ENCODE results near the gene ZNF22. TPM values are rescaled to one million over a fixed set of nuclear protein-coding genes. Genes with fewer than 3 reads are reported as not detected.

ZNF22 gene
- total RNA-seq = 12.6 TPM
- long read RNA-seq, transcript ZNF22-201 (2 exons, 2,551 nt) = major isoform, 16 of 17 reads
- long read RNA-seq, partial matches to known transcripts = 0 of 17 reads
- long read RNA-seq, other reads (novel, unspliced or antisense) = 1 of 17 reads

DNA sequence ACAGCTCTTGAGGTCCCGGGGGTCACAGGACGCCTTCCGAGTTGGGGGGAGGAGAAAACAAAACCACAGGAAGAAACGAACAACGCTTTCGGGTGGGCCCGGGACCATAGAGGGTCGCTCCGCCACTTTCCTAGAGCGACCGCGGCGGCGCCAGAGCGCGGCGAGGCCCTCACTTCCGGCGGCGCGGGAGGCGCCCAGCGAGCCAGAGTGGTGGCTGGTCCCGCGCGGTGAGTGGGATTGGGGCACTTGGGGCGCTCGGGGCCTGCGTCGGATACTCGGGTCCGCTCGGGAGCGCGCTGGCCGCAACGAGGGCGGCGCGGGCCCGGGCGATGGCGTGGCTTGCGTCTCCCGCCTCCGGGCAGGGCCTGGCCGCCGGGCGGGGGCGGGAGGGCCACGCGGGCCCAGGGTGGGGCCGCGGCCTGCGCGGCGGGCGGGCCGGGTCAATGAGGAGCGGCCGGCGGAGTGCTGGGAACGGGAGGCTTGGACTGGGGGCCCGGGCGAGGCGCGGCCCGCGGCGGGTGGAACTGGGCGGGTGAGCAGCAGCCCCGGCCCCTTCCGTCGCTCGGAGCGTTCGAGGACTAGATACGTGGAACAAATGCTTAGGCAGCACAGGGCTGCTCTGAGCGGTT lies at the start of gene ZNF22:
ZNF22 (plus strand) TSS at position 172 of the 629 bp plus-strand sequence. CDS start 2,446 bp downstream, outside the sequence.
- intact Hi-C loops (cut with micrococcal nuclease) = no loop called here
- peak; percentile 68 for ATAC-seq
- DNase-seq = peak; percentile 85

DNA sequence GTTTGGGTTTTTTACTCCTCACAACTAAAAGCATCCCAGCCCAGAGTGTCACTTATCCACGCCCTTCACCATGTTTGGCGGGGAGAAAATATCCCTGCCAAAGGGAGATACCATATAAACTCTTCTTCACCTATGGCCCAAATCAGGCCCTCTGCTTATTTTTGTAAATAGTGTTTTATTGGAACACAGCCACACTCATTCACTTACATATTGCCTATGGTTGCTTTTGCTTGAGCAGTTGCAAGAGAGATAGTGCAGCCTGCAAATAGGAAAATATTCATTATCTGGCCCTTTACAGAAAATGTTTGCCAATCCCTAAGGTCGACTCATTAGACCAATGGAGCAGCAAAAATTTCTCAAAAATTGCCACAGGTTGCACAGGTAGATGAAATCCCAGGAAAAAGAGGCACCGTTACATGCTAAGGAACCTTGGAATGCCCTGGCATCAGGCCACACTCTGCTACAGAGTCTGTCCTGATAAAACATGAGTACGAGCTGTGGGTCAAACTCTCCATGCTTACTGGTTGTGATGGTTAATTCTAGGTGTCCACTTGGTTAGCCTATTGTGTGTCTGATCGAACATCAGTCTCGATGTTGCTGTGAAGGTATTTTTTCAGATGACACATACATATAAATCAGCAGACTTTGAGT lies 49.0 kb upstream of the ZNF22 start:
- no peak for ATAC-seq
- no peak for DNase-seq
- intact Hi-C loops (cut with micrococcal nuclease) = no loop called here

DNA sequence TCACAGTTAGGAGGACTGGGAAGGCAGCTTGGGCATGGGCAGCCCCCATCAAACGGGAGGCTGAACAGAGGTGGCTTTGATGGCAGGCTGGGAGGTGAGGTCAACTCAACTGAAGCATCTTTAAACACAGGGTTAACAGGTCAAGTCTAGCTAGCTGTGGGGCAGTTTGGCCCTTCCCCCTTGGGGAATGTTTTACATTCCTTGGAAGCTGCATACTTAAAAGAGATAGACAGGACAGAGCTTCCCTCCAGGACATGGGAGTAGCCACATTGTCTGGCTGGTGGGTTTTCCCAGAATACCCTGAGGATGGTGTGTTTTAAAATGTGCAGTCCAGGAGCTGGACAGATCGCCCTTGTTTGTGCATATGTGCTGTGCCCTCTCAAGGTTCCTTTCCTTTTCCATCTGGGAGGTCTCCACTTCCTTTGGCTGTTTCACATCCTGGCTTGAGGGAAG lies 47.9 kb upstream of the ZNF22 start:
- ATAC-seq = no peak
- DNase-seq = no peak
- intact Hi-C loops (cut with micrococcal nuclease) = no loop called here

- no peak for ATAC-seq
- intact Hi-C loops (cut with micrococcal nuclease) = no loop called here
- DNase-seq = no peak
Measured at GRCh38 chr10:44954042-44954441, 46.7 kb upstream of the ZNF22 start.

- intact Hi-C loops (cut with micrococcal nuclease) = no loop called here
- ATAC-seq (no peak), DNase-seq (no peak)
Measured at GRCh38 chr10:44954962-44955361, 45.8 kb upstream of the ZNF22 start.

DNA sequence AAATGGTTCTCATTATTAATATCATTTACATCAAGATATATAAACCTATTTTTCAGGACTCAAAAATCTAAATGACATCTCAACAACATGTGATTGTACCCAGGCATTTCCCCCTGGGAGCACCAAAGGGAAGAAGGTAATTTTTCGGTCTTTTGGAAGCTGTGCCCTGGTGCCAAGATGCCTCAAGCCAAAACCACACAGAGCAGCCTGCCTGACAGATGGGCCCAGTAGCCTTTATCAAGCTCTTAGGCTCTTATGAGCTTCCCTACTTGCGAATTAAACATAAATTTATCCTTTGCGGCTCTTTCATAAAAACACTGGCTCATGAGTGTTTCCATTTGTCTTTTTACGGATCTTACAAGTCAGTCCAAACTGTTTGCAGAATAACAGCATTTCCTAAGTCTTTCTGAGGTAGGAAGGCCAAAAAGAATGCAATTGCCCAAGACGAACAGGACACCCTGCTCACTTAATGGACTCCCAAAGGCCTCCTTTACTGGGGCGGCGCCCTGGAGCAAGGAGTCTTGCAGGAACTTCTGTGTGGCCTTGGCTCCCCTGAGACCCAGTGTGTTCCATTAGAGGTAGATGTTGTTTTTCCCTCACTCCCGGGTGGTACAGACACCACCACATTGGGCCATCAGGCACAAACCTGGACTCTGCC lies 45.2 kb upstream of the ZNF22 start:
- ATAC-seq (peak; percentile 0), DNase-seq (peak; percentile 71)
- intact Hi-C loops (cut with micrococcal nuclease) = no loop called here

DNA sequence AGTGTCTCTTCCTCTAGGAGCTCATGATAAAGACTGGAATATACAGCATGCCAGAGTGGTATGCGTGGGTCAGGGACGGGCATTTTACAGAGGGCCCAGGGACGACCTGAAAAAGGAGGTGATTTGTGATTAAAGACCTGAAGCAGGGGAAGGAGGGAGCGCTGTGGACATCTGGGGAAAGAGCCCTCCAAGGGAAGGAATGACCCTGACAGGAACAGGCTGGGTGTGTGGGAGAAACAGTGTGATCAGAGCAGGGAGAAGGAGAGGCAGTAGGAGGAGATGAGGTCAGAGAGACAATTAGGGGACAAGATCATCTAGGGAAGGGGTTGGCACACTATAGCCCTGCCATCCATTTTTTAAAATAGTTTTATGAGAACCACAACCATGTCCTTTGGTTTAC lies 44.5 kb upstream of the ZNF22 start:
- DNase-seq (no peak), ATAC-seq (no peak)
- intact Hi-C loops (cut with micrococcal nuclease) = no loop called here

DNA sequence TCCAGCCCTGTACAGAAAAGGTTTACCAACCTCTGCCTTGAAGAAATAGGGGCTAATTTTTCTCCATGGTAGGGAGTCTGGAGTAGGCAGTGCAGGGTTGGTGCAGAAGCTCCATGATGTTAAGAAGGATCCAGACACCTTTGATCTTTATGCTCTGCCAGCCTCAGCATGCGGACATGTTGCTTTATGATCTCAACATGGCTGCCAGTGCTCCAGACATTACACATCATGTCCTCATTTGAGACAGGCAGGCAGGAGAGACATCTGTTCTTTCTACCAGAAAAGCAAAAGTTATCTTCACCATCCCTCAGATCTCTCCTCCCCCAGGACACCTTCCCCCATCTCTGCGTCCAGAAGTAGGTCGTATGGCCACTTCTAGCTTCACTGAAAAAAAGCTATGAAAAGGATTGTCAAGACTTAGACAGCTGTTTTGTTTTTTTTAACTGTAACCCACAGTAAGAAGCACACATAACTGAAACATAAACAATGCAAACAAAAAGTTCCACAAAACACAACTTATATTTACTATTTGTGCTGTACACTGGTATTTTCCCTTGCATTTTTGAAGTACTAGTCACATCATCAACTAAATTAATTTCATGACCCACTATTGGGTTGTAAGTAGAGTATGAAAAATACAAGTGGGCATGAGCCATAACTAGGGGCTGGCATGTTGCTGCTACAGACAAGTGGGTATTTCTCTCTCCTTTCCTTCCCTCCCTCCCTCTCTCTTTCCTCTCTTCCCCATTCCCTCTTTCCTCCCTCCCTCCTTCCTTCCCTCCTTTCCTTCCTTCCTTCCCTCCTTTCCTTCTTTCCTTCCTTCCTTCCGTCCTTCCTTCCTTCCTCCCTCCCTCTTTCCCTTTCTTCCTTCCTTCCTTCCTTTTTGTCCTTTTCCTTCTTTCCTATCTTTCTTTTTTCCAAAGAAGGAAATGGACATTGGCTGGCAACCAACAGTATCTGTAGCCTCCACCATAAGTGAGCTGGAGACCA lies 43.7 kb upstream of the ZNF22 start:
- ATAC-seq (no peak), DNase-seq (no peak)
- intact Hi-C loops (cut with micrococcal nuclease) = no loop called here

GRCh38 chr10:44958196-44958897 lies 42.4 kb upstream of the ZNF22 start:
- intact Hi-C loops (cut with micrococcal nuclease) = no loop called here
- ATAC-seq (peak; percentile 60), DNase-seq (no peak)

- DNase-seq (no peak), ATAC-seq (no peak)
- intact Hi-C loops (cut with micrococcal nuclease) = no loop called here
Measured at GRCh38 chr10:44958898-44959246, 41.9 kb upstream of the ZNF22 start.

GRCh38 chr10:44959247-44960087 lies 41.3 kb upstream of the ZNF22 start, which contains the start of gene RASSF4:
Gene RASSF4, plus strand, starts transcription at chr10:44959802. Its CDS starts 10,401 bp downstream, at chr10:44970203.
- DNase-seq = peak; percentile 98
- ATAC-seq = peak; percentile 86
- intact Hi-C loops (cut with micrococcal nuclease) = no loop called here

DNA sequence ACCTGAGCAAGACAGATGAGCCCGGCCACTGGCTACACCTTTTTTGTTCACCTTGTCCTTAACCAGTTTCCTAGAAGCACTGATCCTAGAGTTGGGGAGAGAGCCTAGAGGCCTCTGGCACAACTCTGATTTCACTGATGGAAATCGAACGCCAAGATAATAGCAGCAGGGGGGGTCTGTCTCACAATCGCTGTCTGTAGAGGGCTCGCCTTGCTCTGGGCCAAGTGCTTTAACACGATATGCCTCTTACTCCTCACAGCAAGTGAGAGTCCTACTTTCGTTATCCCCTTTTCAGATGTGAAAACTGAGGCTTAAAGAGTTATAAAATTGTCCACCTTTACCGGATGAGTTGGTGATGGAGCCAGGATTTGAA lies 40.6 kb upstream of the ZNF22 start:
- DNase-seq (no peak), ATAC-seq (no peak)
- intact Hi-C loops (cut with micrococcal nuclease) = no loop called here

DNA sequence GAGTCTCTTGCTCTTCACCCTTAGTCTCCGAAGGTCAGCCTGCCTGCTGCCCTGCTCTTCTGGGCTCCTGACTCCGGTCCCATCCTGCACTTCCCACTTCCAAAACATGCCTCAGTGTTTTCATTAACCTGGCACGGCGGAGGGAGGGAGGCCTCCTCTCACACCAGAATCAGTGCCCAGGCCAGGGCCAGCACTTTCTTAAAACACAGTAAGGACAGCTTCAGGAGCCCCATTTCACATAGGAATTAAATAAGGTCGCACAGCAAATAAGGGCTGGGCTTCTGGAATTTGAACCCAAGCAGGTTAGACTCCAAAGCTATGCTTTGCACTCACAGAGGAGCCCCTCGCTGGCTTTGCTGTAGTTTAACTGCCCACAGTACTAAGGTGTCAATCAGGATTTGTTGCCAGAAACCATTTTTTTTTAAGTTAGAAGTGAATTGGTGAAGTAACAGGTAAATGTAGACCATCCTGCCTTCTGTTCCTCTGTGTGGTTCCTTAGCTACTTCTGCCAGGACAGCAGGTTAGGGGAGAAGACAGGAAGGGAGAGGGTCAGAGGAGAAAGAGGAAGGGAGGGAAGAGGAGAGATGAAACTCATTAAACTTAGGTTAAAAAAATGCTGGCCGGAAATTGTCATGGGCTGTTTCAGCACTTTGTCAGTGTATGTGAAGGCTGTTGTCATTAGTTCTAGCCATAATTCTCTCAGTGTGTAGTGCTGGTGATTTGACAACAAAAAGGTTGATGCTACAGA lies 40.1 kb upstream of the ZNF22 start:
- DNase-seq = no peak
- ATAC-seq = no peak
- intact Hi-C loops (cut with micrococcal nuclease) = no loop called here

GRCh38 chr10:44961230-44961571 lies 39.5 kb upstream of the ZNF22 start:
- DNase-seq (no peak), ATAC-seq (no peak)
- intact Hi-C loops (cut with micrococcal nuclease) = no loop called here

DNA sequence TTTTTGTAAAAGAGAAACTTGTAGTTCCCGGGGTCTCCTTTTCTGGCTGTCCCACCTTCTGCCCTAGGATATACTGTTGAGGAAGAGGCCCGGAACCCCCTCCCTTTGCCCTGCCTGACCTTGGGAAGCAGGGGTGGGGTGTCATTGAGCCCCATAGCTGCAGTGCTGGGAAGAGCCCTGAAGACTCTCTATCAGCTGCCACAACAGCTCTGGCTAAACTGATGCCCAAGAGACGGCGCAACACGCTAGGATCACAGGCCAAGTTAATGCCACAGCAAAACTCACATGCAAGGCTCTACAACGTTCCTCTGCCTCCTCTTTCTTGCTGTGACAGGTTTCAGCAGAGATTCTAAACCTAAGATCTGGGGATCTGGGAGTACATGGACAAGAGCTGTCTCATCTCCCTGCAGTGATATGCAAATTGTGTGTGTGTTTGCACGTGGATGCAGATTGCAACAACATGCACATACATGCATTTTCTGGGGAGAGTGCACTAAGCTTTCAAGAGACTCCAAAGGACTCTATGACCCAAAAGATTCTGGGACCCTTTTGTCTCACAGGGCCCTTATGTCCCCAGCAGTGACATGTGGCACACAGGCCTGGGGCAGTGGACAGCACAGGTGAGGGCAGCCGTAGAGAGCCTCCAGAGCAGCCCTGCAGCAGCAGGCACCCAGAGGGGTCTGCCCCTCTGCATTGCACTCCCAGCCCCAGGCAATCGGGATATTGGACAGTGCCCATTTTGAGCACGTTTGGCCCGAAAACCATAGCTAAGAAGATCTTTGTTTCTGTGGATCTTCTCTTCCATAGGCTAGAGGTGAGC lies 38.6 kb upstream of the ZNF22 start:
- DNase-seq = no peak
- intact Hi-C loops (cut with micrococcal nuclease) = no loop called here
- ATAC-seq = no peak
